GM19438 (cell line): ENCODE measurements around the gene KCNAB1.

ENCODE experiments used
- ATAC-seq: cut with Tn5 transposase; IDR thresholded peaks from one replicate; pipeline ENCODE4 v1.9.1; 2021; ENCODE audit warnings: low read depth; ENCODE audit not compliant: unreplicated experiment

The KCNAB1 gene

DNA sequence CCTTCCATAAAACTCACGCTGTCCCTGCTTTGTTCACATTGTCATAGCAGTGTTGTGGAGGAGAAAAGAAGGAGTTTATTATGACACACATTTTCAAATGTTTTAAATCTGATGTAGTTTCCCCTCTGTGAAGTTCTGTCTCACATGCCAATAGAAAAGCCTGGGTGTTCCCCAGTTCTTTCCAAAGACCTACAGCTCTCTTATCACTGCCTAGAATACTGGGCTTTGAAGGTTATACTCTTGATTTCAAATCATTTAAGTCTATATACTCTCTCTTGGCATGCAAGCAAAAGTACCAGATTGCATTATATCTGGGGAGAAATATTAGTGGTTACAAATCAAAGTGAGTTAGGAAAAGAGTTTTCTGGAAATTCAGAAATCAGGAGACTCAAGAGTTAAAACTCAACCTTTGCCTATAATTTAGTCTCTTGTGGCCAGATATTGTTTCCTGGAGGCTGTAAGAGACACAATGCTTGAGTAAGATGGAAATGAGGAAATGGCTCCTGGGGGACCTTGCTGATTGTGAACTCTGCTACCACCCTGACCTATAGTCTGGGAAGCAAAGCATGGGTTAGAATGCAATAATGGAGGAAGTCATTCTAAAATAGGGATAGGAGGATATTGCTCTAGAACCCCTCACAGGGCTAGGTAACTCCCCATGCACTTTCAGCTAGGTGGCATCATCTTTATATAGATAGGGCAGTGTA lies 182.8 kb downstream of the KCNAB1 start:
- ATAC-seq, result no peak

- ATAC-seq, result no peak
Observed at GRCh38 chr3:156304406-156304805, 184.0 kb downstream of the KCNAB1 start.

- ATAC-seq, result no peak
Observed at GRCh38 chr3:156305672-156306071, 185.3 kb downstream of the KCNAB1 start.

DNA sequence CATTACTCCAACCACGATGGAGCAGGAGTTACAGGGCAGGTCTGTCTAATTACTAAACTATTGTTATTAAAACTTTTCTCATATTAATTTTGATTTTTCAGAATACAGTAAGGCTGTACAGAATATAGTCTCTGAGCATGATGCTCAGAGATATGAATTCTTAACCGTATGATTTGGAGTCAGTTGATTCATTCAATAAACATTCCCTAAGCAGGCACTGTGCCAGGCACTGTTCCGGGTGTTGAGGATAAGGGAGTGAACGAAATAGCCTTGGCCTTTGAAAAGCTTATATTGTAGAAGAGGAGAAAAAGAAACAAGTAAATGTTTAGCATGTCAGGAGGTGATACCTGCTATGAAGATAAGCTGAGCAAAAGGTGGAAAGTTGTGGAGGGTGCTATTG lies 187.3 kb downstream of the KCNAB1 start:
- ATAC-seq, result no peak

DNA sequence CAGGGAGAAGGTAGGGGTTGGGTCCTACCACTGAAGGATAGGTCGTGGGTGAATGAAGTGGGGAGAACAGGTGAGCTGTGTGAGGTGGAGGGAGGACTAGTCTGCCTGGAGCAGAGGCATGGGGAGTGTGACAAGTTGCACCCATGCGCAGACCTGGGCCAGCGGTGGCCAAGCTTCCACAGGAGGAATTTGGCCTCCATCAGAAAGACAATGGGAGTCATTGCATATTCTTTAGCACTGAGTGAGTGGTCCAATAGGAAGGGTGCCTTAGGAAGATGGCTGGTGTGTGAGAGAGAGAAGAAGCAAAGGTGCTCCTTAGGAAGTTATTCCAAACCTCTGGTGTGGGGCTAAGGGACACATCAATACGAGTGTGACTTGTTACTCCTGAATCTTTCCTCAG lies 191.1 kb downstream of the KCNAB1 start:
- no peak for ATAC-seq

- ATAC-seq, result no peak
Observed at GRCh38 chr3:156311930-156312329, 191.6 kb downstream of the KCNAB1 start.

DNA sequence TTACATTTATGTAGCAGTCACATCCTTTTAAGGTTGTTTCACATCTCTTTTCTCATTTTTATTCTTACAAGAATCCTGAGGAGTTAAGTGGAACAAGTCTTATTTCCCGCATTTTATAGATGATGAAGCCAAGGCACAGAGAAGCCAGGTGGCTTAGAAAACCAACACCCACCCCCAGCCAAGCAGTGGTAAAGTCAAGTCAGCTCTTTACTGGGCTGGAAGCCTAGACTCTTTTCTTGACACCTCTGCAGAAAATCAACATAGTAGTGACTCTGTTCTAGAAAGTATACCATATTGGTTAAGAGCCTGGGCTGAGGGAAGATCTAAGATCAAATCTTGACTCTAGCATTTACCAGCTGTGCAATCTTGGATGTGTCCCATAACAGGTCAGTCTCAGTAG lies 195.7 kb downstream of the KCNAB1 start:
- no peak for ATAC-seq

DNA sequence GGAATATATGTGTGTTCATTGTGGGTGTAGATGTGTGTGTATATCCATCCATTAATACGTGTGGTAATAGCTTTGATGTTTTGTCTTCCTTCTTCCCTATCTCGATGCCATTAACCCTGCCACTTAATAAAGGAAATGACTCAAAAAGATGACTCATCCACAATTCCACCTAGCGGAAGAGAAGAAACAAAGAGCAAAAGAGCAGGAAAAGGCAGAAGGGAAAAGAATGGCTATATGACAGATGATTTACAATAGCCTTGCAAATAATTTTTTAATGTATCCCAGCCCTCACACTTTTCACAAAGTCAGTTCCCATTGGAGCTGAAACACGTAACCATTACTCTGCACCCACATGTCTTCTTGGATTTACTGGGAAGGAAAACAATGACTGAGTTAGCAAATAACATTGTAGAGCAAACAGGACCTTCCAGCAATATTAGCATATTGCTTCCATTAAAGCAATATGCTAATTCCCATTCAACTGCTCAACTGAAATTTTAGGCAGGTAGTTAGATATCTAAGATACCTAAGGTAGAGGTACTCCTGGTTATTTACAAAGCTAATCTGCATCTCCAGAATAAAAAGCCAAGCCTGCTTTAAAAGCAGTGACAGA lies 197.2 kb downstream of the KCNAB1 start:
- ATAC-seq, result no peak

DNA sequence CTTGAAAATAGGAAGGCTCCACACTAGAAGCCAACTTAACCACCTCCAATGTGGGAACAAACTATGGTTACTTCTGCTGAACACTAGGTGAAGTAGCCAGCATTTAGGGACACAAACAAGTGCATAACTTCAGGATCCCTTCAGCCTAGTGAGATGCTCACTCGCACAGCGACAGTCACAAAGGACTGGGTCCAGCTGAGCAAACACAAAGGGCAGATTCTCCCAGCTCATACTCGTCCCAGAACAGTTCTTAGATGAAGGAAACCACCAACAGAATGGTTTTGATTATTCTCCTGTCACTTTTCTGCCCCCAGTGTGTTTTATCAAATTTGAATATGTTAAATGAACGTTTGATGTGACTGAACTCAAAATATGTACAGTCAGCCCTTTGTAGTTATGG lies 201.6 kb downstream of the KCNAB1 start:
- ATAC-seq, result no peak

DNA sequence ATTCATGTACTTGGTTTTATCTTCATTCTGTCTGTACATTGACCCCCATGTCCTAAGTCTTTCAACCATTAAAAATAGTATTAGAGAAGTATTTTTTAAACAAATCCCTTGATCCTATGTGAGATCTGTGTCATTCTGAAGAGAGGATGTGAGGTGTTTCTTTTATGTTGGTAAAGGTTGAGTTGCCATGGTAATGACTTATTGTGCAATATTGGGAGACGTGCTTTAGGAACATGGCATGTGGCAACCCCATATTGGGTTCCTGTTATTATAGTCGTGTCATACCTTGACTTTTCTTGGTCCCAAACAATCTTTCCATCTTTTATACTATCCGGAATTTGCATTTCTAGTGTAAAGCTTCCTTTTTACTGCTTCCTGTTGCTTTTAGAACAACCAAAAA lies 203.1 kb downstream of the KCNAB1 start:
- no peak for ATAC-seq

- ATAC-seq, result no peak
Observed at GRCh38 chr3:156330415-156330814, 210.0 kb downstream of the KCNAB1 start.

GRCh38 chr3:156332304-156332703 lies 211.9 kb downstream of the KCNAB1 start:
- ATAC-seq, result no peak

DNA sequence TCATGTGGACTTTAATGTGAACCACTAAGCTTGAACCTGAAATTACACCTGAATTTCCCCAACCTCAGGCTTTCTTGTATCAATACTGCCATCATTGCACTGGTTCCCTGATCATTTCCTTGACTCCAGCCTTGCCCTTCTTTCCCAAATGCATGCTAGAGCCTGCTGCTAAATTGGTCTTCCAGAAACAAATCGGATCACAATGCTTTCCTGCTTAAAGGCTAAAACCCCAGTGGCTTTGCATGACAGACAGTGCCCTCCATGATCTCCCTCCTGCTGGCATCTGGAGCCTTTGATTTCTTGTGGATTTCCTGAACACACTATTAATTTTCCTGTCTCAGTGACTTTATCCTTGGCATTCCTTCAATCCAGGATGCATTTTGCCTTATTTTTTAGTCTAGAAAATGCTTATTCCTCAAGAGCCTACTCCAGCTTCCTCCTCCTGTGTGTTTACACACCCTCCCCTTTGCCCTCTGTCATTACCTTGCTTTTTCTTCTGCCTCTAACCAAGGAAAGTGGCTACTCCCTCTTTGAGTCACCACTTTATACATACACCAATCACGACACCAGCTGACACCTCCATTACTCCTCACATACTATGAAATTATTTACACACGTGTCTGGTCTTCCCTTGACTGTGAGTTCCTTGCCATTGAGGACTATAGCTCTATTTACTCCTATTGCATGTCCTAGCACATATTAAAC lies 214.6 kb downstream of the KCNAB1 start:
- ATAC-seq, result no peak

DNA sequence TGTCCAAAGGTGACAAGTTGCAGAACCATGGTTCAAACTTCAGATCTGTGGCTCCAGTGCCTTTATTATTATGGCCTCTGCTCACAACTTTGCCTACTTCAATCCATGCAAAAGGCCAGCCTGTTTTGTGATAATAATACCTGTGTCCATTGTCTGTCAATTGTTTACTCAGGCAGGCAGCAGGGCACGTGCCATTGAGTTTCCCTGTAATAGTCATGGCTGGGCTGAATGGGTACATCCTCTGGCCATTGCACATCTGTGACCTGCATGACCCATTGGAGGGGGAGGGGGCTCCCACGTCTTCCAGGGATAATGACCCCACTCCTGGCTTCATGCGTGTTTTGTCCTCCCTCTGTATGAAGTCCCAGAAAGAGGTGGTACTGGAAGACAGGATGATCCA lies 219.1 kb downstream of the KCNAB1 start:
- ATAC-seq, result no peak

- ATAC-seq, result no peak
Observed at GRCh38 chr3:156341332-156341731, 221.0 kb downstream of the KCNAB1 start.

DNA sequence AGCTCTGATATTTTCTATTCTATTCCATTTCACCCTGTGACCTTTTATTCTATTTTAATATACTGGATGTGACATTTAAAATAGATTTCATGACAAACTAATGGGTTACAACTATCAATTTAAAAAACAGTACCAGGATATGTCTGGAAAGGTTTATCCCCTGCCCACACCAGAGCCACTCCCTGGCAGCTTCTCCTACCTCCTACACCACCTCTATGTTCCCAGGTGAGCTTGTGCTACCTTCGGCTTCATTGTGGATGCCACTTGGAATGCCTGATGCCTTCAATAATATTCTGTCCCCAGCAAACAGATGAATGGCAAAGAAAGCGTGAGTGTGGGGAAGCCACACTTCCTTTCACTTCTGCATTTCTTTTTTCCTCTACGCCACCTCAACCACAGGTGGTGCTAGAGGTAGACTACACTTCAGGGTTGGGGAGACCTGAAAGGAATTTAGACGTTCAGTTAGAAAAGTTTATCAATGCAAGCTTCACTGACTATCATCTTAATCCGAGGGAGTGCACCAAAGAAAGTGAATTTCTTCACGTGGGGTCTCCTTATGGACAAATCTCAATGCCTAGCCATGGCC lies 221.5 kb downstream of the KCNAB1 start:
- ATAC-seq, result peak; percentile 97

GRCh38 chr3:156344215-156344614 lies 223.8 kb downstream of the KCNAB1 start:
- ATAC-seq, result no peak

- no peak for ATAC-seq
Observed at GRCh38 chr3:156349111-156349510, 228.7 kb downstream of the KCNAB1 start.

DNA sequence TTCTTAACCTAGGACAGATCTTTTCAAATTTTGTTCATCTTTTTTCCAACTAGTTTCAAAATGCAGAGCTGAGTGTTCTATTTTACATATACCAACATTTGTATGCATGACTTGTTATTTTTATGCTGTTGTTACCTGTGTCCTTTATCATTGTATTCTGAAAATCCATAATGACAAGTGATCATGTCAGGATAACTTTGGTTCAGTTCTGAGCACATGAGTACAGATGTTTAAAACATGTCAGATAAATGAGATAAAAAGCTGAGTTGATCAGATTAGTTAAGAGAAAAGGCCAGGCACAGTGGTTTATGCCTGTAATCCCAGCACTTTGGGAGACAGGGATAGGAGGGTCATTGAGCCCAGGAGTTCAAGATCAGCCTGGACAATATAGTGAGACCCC lies 229.6 kb downstream of the KCNAB1 start:
- ATAC-seq, result no peak

DNA sequence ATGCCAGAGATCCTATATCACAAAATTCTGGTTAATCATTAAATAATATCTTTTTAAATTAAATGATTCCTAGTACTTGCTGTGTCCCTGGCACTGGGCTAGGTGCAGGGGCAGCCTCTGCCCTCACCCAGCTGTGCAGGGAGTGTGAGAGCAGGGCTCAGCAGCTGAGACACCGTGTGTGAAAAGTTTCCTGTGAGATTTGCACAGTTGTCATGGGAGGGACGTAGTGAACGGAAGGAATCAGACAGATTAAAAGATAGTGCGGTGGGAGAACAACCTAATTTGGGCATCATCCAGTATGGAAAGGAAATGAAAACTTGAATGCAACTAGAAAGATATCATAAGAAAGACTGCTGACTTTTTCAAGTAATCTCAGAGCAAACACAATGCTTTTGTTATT lies 230.4 kb downstream of the KCNAB1 start:
- no peak for ATAC-seq

GRCh38 chr3:156351783-156352182 lies 231.4 kb downstream of the KCNAB1 start:
- no peak for ATAC-seq

DNA sequence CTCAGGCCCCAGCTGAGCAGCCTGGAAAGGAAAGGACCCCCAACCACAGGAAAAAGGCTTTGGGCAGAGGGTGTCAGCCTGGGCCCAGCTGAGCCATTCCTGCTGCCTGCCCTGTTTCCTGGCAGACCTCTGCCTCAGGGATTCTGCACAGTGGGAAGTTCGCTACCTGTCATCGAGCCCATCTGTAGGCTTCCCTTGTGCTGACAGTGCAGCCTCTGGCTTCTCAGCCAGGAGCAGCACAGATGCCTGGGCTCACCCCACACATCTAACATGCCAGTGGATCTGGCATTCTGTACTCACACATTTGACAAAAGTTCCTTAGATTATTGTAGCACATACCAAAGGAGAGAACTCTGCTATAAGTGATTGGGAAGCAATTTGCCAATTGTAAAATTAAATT lies 232.3 kb downstream of the KCNAB1 start:
- no peak for ATAC-seq
